Suprapubic skin (tissue), 4 donors: Measurements from ENCODE around the gene DCXR.

Experiments
- CTCF ChIP-seq, 2 donors: fragments of 200-600 bp in 1 of 2; fragments of 450-650 bp in 1 of 2; sonication (generic) in 1 of 2; IDR thresholded peaks; one replicate each; pipeline ENCODE4 v1.5.1; 2016 to 2019; ENCODE audit warnings: antibody characterized with exemption in 2 of 2, mild to moderate bottlenecking in 1 of 2, moderate library complexity in 1 of 2
- EP300 ChIP-seq: sonication (generic); formaldehyde crosslinking; IDR thresholded peaks from one replicate; pipeline ENCODE4 v1.6.1; 2017; ENCODE audit warnings: antibody characterized with exemption
- POLR2A ChIP-seq, 2 donors: fragments of 450-650 bp; IDR thresholded peaks; one replicate each; pipeline ENCODE4 v1.6.1; 2017; ENCODE audit warnings: antibody characterized with exemption in 2 of 2, mild to moderate bottlenecking in 2 of 2, moderate library complexity in 2 of 2
- POLR2AphosphoS5 ChIP-seq, 3 donors: sonication (generic); formaldehyde crosslinking; IDR thresholded peaks; one replicate each; pipeline ENCODE4 v1.6.1; 2017; ENCODE audit warnings: antibody characterized with exemption in 3 of 3

DNA sequence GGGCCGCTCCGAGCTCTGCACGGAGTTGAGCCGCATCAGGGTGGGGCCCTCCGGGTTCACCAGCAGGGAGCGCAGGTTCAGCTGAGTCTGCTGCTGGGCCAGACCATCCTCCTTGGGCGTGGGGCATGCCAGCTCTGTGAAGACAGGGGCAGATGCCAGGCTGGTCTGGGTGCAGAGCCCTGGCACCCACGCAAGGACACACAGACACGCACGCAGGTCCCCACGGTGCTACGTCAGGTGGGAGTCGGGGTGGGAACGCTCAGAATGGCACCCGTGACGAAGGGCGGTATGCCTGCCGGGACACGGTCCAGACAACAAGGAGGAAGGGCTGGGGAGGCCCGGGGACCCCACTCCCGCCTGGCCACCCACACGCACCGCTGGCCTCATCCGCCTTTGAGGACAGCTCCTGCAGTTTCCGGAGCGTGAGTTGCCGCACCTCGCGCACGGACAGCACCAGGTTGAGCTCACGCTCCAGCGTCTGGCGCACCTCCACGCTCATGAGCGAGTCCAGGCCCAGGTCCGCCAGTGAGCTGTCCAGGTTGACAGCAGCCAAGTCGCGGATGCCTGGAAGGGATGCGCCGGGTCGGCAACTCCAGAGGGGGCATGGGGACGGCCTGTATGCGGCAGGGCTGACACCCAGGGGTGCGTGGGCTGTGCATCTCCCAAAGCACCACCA lies 43.4 kb upstream of the DCXR start:
- no peak for TF ChIP-seq CTCF (IDR thresholded peaks at IDR 0.05)
- no peak for TF ChIP-seq POLR2A (IDR thresholded peaks at IDR 0.05)
- no peak for TF ChIP-seq POLR2AphosphoS5 (IDR thresholded peaks at IDR 0.05)
- TF ChIP-seq EP300: no peak
